DLD1 (cell line): ENCODE results near the gene PLEKHD1.
"Not testable (repeated sequence)": the region's sequence is repeated elsewhere in the genome, so short reads cannot be mapped to it uniquely, and the experiment has no call there.

Source experiments
- in situ Hi-C: cut with HindIII; loops from 2 replicates; pipeline ENCODE4 v1.10.0; 2017; ENCODE audit warnings: low sequenced_read_pairs

PLEKHD1 gene

DNA sequence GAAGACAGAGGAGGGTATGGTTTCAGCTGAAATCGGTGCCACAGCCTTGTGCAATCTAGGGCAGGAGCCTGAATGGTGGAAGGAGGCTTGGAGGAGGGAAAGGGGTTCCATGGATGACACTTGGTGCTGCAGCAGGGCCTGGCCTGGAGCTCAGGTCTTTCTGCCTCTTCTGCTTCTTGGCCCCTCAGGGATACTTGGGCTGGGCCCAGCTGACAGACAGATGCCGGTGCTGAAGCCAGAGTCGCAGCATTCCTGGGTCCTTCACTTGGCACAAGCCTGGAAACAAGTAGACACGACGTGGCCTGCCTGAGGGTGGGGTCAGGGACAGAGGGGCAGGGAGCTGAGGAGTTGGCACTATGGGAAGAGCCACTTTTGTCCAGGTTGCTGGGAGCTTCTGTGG lies 4.4 kb upstream of the PLEKHD1 start:
- in situ Hi-C loops, result no loop called here

DNA sequence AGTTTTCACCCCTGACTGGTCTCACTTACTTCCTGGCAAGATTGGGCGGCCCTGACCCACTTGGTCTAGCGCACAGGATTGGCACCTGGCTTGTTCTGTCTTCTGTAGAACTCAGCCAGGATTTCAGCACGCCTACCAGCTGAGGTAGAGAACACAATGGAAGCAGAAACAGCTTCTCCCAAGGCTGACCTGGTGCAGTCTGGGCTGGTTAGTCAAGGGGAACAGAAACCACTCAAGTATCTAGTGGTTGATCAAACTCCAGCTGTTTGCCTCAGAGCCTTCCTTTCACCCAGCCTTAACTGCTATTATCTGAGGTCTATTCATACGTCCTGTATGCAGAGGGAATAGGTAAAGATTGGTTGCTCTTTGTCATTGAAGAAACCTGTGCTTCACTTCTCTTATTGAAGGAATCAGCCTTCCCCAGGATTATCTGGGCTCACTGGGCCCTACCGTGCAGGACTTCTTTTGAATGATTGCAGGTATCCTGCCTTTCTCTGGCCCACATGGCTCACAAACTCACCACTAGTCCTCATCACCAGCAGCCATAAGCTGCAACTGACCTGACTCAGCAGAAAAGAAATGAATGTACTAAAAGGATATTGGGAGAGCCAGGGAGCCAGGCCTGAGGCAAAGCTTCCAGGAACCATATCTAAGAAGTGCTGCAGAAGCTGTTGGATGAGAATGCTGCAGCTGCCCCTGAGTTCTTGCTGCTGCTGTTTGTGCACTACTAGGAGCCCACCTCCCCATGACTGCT lies 2.5 kb upstream of the PLEKHD1 start:
- in situ Hi-C loops, result no loop called here

DNA sequence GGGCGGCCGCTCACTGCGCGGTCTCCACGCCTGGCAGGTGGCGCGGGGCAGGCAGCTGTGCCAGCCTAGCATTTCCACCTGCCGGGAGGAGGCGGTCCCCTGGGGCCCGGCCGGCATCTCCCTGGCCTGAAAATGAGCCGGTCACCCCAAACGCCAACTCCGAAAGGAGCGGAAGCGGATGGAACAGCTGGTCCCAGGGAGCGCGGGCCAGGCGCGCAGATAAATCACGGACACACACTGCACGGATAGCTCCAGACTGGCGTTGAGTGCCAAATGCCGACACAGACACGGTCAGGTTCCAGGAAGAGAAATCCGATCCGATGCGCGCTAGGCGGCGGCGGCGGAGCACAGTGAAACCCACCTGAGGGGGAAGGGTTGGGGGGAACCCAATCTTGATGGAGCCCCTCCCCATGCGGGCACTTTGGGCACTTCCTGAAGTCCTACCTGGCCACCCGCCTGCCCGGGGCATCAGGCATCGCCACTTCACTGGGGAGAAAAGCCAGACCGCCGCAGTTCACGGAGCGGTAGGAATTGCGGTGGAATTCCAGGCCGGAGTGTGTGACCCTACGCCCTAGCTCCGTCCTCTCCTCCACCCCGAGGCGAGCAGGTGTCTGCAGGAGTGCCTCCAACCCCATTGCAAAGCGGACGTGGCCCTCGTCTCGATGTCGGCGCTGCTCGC lies 624 bp upstream of the PLEKHD1 start:
- in situ Hi-C loops, result no loop called here

DNA sequence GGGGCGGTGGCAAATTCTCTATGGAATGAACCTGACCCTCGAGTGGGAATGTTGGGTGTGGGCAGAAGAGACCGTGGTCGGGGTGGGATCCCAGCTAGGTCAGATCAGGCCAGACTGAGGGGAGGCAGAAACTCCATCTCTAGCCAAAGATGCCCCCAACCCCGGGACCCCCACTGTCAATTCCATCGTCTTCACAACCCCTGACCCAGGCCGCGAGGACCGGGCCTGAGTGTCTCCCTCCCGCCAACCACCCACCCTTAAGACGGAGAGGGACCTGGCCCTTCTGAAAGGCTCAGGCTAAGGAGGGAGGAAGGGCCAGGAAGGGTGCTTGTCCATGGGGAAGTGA lies 760 bp downstream of the PLEKHD1 start:
- in situ Hi-C loops, result no loop called here

DNA sequence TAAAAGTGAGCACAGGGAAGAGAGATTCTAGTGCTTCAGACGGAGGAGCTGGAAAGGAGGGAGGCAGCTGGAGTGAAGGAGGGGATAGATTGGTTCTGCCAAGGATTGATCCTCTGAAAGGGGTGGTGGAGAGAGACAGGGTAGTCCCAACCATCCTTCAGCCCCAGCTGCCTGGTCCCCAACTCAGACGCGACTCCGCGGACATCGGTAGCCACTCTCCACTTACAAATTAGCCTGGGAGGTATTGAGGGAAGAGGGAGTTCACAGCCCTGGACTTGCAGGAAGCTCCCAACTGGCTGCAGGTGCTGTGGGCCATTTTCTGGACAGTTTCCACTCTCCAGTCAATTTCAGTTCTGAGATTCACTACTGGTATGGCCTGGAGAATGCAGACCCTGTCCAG lies 1.2 kb downstream of the PLEKHD1 start:
- in situ Hi-C loops, result no loop called here

DNA sequence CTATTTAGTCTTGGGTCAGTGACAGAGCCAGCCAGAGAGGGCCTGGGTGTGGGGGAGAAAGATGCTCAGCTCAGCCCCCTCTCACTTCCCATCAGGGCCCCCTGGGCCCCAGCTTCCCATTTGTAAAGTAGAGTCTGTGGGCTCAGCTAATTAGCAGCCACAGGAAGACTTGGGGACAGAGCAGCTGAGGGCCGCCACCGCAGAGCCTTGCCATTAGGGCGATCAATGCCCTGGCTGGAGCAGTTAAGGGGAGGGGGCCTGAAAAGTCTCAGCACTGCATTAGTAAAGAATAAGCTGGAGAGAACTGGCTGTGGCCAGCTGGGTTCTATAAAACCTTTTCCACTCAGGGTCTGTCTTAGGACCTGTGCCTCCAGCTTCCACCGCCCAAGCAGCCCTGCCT lies 2.7 kb downstream of the PLEKHD1 start:
- in situ Hi-C loops, result no loop called here

DNA sequence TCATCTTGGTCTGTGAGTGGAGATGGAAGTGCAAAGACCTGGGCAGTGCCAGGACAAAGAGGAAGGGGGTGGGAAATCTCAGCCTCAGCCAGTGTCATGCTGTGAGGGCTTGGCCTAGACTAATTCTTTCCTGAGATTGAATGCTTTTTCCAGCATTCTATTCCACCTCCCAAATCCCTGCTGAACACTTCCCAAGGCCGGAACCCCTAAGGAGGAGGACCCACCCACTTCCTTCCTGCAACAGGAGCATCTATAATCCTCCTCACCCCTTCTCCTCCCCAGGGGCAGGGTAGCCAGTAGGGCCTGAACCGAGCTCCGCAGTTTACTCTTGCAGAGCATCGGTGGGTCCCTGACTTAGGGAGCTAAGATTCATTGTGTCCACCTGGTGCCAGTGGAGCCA lies 3.2 kb downstream of the PLEKHD1 start:
- in situ Hi-C loops, result no loop called here

DNA sequence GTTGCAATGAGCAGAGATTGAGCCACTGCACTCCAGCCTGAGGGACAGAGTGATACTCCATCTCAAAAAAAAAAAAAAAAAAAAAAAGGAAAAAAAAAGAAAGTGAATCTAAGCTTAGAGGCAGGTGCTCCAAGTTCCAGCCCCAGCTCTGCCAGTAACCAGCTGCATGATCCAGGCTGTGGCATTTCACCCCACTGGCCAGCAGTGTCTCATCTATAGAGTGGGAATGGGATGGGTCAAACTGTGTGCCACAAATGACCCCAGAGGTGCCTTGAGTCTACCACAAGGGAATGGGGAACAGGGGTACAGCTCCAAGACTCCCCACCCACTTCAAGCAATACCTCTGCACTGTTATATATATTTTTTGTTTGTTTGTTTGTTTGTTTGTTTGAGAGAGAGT lies 5.0 kb downstream of the PLEKHD1 start:
- in situ Hi-C loops, result no loop called here

DNA sequence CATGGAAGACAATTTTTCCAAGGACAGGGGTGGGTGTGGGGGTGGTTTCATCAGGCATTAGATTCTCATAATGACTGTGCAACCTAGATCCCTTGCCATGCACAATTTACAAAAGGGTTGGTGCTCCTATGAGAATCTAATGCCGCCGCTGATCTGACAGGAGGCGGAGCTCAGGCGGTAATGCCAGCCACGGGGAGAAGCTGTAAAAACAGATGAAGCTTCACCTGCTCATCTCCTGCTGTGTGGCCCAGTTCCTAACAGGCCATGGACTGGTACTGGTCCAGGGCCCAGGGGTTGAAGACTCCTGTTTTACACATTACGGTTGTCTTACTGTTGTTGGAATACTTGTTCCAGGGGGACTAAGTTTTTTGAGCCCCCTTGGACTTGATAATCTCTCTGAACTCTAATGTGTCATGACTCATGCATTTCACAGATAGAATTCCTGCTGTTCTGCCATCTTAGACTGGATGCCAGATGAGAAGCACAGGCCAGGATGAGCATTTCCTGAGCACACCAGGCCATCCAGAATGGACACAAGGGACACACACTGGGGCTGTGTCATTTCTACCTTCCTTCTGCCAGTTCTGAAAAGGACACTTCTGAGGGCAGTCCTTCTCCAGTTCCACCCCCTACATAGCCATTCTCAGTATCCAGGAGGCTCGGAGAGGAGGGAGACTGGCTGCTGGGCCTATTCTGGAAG lies 5.8 kb downstream of the PLEKHD1 start:
- in situ Hi-C loops, result no loop called here

DNA sequence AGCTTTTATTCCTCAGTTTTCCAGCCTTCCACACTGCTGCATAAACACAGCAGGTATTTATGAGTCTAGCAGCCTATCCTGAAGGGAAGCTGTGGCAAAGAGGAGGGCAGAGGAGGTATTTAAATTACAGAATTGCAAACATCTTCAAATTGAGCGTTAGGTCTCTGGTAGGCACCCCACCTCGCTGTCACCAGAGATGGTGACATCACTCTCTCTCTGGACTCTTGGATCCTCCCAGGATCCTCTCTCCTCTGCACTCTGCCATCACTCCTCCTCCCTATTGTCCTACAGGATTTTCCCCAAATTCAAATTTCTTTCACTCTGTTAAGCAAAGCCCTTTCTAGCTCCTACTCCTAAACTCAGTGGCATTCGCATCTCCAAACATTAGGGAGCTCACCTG lies 6.7 kb downstream of the PLEKHD1 start:
- in situ Hi-C loops, result no loop called here

DNA sequence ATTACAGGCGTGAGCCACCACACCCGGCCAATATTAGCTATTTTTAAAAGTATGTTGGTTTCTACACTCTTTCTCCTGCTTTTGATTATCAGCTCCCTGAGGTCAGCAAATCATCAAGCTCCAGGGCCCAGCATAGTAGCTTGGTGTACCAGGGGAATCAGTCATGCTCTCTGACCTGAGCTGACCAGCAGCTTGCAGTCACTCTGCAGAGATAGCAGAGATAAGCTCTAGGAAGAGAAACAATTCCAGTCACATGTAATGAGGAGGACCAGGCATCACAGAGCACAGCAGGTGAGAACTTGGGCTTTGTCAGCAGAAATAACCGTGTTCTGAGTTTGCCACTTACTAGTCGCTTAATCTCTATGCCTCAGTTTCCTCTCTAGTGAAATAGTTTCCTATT lies 8.5 kb downstream of the PLEKHD1 start:
- in situ Hi-C loops, result no loop called here

DNA sequence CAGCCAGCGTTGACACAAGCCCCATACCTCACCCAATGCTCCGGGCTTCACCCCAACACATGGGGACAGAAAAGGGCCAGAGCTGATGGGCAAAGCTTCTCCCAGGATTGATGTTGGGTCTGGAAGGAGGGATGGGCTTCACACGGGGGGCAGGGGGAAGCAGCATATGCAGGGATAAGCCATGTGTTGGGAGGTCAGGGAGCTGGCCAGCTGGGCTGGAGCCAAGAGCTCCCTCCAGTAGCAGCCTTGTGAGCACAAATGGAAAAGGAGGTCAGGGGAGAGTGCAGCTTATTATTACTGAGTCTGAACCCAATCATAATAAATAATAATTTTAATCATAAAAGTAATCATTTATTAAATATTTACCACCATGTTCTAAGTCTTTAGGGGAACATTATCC lies 9.3 kb downstream of the PLEKHD1 start:
- in situ Hi-C loops, result no loop called here

DNA sequence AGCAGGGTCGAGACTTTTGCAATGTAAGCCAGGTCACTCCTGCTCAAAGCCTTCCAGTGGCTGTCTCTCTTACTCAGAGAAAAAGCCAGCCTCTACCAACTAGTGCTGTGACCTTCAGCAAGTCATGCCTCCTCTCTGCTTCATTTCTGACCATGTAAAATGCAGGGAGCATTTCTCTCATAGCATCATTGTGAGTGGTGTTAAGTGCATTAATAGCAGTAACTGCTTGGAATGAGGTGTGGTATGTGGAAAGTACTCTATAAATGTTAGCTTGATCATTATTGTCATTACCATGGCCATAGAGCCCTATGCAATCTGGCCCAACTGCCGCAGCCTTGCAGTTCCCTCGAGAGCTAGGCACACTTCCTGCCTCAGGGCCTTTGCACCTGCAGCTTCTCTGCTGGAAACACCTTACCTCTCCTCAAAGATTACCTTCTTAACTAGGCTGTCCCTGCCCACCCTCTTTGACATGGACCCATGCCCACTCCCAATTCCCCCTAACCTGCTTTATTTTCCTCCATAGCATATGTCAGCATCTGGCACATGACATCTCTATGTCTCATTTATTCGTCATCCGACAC lies 10.9 kb downstream of the PLEKHD1 start:
- in situ Hi-C loops, result no loop called here

DNA sequence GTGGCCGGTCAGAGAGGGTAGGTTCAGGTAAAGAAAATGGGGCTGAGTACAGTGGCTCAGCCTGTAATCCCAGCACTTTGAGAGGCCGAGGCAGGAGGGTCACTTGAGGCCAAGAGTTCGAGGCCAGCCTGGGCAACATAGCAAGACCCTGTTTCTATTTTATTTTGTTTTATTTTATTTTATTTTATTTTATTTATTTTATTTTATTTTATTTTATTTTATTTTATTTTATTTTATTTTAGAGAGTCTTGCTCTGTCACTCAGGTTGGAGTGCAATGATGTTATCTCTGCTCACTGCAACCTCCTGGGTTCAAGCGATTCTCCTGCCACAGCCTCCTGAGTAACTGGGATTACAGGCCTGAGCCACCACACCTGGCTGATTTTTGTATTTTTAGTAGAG lies 13.3 kb downstream of the PLEKHD1 start:
- in situ Hi-C loops, result not testable (repeated sequence)

DNA sequence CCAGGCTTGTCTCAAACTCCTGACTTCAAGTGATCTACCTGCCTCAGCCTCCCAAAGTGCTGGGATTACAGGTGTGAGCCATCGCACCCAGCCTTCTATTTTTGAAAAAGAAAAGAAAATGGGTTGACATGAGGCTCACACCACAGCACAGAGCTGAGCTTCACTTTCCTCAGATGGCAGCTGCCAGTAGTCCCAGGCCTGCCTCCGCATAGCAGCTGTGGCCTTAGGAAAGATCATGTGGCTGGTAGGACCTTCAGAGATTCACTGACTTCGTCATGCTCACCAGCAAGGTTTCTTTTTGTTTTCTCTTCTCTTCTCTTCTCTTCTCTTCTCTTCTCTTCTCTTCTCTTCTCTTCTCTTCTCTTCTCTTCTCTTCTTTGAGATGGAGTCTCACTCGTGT lies 13.8 kb downstream of the PLEKHD1 start:
- in situ Hi-C loops, result not testable (repeated sequence)

DNA sequence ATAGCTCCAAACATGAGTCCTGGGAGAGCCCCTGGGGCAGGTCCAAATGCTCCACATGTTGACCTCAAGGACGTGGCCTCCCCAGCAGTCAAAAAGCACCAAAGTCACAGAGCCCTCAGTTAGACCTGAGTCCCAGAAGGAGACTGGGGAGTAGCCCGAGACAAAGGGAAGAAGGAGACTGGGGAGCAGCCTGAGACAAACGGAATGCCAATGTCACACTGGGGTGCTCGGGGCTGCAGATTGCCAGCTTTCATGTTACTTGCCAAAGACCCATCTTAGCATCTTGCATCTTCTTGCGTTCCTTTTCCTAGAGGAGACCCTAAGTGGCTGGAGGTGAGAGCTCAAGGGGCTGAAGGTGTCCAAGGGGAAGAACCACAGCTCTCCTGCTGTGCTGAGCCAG lies 14.9 kb downstream of the PLEKHD1 start:
- in situ Hi-C loops, result no loop called here

DNA sequence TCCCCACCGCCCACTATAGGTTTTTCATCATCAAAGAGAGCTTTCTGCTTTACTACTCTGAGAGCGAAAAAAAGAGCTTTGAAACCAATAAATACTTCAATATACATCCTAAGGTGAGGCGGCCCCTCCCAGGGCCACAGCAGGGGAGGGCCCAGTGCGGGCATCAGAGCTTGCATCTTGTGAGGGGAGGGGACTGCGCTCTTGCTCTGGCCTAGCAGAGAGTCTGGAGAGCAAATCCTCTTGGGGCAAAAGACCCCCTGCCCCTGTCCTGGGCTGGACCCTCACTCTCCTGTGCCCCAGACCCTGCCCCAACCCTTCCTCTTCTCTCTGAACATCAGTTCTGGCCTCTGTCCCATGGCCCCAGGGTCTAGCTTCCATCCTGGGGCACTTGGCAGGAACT lies 15.6 kb downstream of the PLEKHD1 start:
- in situ Hi-C loops, result no loop called here

DNA sequence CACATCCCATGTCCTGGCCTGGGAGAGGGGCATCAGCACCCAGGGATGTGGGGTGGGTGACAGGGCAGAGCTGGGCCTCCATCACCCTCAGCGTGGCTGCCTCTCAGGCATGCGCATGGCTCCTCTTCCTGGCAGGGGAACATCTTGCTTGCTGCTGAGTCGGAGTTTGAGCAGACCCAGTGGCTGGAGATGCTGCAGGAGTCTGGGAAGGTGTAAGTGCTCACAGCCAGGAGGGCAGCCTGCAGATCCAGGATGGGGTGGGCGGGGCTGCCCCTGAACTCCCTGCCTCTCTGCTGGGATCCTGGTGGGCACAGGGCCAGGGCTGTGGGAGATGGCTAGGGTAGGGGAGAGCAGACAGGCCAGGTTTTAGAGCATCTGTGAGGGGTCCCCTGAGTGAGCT lies 16.2 kb downstream of the PLEKHD1 start:
- in situ Hi-C loops, result no loop called here

DNA sequence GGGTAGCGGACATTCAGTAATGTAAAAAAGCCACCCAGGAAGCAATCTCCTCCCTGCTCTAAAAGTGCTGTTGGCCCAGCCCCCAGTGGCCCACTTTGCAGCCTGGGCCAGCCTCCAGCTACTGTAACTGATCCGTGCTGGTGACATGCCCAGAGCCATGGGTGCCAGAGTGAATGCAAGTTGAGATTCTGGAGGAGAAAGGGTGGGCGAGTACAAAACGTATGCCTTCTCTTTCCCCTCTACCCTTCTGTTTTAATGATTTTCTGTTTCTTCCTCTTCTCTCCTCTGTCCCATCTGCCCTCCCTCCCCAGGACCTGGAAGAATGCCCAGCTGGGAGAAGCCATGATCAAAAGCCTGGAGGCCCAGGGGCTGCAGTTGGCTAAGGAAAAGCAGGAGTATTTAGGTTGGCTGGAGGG lies 16.9 kb downstream of the PLEKHD1 start:
- in situ Hi-C loops, result no loop called here

DNA sequence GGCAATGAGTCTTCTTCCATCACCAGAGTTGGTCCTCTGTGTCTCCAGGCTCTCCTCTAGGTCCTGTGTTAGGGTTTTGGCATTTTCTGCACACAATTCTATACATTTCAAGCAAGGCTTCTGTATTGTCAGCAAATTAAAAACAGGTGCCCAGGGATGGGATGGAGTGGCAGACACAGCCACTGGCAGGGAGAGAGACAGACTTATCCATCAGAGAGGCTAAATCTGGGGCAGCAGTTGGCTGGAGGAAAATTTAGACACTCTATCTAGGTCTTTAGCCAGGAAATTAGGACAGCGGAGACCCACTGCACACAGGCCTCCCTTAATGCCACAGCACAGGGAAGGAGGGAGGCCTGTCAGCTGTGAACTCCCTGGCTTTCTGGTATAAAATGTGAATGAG lies 20.2 kb downstream of the PLEKHD1 start:
- in situ Hi-C loops, result no loop called here

DNA sequence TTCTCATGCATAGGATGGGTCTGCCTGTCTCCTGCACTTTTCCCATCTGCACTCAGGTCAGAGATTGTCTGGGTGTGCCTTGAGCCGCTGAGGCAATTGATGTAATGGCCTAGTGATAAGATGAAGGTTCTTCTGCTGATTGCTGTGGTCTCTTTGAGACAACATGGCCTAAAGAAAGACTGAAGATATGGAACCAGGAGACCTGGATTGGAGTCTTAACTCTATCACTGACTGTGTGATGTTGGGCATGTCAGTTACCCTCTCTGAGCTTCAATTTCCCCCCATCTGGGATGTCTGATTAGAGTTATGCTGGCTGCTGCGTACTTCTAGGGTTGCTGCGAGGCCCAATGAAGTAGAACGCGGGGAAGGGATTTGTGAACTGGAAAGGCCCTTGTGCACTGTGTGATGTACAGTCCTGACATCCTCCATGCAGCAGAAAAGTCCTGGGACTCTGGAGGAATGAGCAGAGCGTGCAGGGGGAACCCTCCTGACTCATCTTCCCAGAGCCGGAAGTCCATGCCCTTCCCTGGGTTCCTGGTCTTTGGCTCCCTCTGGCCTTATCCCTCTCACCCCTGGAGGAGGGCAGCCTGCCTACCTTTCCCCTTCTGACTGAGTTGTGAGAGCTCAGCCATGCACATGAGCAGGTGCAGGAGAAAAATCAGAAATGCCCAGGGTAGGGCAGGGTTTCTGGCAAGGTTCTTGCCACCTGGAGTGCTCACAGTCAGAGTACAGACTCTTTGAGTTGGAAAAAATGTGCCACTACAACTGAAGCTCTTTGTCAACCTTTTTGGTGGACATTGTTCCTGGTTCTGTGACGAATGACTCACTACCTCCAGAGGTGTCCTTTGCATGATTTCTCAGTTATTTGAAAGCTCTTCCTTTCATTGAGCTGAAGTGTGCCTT lies 21.1 kb downstream of the PLEKHD1 start:
- in situ Hi-C loops, result no loop called here
